Measurements from ENCODE around the gene TMEM37. TPM values are rescaled to one million over a fixed set of nuclear protein-coding genes. Genes with fewer than 3 reads are reported as not detected.

TMEM37 gene
- polyA plus RNA-seq, 1 donor = 8.3 TPM

DNA sequence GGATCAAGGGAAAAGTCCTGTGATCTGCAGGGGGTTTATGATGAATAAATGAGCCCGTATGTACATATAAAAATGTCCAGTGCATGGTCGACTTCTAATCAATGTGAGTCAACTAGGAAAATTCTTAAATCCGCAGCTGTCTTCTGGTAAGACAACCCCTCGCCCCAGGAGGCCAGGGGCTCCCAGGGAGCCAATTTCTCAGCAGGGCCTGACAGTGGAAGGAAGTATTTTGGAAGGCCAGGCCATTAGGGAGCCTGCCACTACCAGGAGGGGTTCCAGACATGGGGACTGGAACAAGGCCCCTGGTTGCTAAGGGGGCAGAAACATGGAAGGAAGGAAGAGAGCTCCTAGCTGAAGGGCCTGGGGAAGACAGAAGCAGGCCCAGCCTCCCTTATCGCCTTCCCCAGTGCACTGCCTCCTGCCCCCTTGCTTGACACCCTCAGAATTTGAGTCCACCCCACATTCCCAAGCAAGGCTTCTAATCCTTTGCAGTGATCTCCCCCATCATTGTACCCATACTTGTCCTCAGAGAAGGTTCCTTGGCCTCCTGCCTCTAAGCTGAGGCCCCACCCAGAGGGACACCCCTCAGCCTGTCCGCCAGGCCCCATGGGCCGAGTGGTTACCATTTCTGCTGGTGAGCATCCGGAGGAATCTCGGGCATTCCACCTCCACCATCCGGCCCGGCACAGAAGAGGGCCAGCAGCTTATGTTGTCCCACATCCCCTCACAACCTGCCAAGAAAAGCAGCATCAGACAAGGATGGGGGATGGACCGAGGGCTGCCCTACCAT, 46.7 kb downstream of the TMEM37 start:
- DNase-seq (ENCODE audit: low read depth) = no peak

DNA sequence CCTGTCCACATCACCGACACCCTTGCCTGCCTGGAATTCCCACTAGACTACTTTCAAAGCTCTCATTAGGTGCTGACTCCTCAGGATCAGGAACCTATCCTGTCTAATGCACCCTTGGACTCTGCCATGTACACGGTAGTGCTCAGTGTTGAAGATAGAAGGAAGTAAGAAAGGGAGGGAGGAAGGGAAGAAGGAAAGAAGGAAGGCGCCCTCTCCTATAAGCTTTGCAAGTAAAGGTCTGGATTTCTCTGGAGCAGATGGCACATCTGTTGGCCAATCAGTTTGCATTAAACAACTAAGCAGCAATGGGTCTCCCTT, 47.3 kb downstream of the TMEM37 start:
- no peak for DNase-seq (ENCODE audit: low read depth)

DNA sequence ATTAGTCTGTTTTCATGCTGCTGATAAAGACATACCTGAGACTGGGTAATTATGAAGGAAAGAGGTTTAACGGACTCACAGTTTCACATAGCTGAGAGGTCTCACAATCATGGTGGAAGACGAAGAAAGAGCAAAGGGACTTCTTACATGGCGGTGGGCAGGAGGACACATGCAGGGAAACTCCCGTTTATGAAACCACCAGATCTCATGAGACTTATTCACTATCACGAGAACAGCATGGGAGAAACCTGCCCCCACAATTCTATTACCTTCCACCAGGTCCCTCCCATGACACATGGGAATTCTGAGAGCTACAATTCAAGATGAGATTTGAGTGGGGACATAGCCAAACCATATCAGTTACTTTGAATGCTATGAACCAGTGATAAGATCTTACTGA, 48.5 kb downstream of the TMEM37 start:
- DNase-seq (ENCODE audit: low read depth) = no peak

DNA sequence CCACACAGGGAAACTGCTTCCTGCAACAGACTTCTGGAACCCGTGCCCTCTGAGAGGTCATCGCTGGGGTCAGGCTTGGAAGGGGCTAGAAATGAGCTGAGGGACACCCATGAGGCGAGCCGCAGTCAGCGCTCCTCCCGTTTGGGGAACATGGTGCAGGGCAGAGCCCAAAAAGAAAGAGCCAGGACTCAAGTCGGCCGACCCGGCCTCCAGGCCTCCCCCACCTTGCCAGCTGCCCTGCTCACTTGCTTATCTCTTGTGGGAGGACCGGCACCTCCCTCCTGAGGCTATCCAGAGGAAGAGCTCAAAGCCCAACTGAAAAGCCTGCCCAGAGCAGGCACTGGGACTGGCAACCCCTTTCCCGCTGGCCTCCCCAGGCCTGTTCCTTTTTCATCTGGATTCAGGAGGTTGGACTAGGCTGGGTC, 49.1 kb downstream of the TMEM37 start:
- no peak for DNase-seq (ENCODE audit: low read depth)

DNA sequence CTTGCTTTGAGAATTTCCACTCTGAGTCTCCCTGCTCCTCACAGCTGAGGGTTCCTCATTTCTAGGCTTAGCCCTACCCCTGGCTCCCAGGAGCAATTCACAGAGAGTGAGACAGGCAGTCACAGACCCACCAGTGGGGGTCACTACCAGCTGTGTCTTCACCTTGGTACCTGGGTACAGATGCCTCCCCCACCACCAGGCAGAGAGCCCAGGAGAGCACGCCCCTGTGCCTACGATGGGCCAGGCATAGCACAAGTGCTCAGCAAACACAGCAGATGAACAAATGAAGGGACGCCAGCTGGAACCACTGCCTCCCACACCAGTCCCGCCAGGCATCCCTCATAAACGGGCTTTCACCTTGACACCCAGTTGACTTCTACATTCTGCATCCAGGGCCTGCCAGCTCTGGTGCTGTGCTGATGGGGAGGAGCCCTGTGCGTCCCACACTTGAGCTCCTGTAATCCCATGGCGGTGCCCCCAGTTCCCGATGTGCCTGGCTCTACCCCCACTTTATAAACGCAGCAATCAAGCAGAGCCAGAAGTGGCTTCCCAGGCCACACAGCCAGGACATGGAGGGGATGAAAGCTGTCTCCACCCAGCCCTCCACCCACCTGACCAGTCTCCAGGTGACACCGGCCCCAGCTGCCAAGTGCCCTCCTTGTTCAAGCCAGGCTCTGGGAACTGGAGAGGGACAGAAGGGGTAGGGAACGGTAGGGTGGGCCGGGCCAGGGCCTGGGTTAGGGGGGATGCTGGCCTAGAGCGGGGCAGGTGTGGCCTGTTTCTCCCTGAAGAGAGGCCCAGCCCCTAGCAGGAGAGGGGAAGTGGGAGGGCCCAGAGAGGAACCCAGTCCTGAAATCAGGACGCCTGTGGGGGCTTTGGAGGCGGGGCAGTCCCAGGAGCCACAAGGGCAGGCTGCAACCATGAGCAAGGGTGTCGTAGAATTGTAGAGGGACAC, 50.1 kb downstream of the TMEM37 start:
- DNase-seq (ENCODE audit: low read depth) = no peak

DNA sequence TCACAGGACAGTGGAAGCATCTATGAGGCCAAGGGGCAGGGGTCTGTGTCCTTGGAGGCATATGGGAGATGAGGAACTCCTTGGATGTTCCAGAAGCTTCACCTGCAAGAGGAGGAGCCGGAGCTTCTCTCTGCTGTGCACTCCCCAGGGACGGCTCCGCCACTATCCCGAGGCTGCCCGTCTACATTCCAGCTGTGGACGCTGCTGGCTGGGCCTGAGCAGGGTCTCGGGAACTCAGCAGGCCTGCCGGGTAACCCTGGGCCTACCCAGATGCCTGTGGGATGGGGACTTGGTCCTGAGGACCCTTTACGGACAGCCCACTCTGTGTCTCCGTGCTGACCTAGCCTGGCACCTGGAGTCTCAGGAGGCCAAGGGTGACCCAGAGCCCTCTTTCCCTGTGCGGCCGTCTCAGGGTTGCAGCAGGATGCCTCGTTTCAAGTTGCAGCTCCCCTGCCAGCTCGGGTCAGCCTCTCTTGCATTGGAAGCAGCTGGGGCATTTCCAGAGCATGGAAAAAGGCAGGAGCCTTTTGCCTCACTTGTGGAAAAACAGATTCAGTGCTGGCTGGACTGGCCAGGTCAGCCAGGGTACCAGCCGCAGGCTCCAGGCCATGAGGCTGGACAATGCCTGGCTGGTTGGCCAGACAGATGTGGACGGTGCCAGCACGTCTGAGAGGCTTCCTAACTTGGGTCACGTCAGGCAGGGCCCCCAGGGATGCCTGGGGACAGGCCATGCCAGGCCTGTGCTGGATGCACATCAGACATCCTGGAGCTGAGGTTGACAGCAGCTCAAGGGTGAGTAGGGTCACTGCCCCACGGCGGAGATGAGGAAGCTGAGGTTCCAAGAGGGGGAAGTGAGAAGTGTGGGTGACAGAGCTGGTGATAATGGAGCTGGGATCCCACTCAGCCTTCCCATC, 51.1 kb downstream of the TMEM37 start:
- no peak for DNase-seq (ENCODE audit: low read depth)

DNA sequence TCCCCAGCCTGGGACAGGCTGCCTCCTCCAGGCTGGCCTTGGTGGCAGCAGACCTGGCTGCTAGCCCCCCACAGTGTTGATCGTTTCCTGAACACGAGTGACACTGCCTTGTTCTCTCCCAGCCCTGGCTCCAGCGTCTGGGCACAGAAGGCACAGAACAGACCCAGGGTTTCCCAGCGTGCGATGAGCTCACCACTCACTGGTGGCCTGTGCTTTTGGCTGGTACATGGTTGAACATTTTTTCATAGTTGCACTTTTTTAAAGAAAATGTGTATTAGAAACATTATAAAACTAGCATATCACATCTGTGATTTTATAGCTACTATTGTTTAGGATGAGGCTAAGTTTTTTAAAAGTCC, 51.7 kb downstream of the TMEM37 start:
- no peak for DNase-seq (ENCODE audit: low read depth)

DNA sequence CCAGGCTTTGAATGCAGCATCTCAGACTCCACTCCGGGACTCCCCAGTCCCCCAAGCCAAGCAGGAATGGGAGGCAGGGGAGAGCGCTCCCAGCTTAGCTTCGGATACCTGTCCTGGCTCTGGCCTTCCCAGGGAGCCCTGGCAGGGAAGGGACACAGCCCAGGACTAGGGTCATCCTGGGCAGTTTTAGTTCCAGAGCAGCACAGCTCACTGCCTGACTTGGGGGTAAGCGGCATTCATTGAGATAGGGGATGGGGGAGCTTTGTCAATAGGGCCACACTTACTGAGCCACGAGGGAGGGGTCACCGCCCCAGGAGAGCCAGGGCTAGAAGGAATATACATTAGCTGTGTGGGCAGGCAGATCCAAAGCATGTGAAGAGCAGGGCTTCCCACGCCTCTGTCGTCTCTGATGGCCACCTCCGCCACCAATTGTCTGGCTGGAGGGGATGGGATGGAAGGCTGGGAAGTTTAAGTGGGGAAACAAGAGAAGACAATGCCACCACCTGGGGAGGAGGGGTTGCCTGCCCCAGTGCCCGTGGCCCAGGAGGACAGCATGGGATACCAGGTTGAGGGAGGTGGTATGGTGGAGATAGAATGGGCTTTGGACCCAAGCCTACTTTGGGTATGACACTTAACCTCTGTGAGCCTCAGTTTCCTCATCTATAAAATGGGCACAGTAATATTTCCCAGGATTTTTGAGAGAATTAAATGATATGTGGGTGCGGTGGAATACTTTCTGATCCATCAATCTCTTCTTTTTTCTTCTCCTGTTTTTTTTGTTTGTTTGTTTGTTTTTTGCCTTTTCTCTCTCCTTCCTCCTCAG, 52.5 kb downstream of the TMEM37 start:
- DNase-seq (ENCODE audit: low read depth) = no peak

DNA sequence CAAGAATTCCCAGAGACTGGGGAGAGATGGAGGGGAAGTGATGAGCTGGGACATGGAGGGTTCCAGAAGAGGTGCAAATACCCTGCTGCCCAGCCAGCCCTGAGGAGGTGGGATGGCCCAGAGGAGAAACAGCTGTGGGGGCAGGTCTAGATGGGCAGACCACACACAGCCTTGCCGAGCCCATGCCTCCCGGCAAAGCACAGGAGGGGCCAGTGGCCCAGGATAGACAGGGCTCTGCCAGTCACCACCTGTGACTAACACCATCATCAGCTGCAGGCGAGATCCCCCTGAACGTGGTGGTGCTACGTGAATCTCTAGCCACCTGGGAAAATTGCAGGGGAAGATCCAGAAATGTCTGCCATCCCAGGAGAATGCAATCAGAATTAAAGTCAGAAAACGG, 53.2 kb downstream of the TMEM37 start:
- no peak for DNase-seq (ENCODE audit: low read depth)

DNA sequence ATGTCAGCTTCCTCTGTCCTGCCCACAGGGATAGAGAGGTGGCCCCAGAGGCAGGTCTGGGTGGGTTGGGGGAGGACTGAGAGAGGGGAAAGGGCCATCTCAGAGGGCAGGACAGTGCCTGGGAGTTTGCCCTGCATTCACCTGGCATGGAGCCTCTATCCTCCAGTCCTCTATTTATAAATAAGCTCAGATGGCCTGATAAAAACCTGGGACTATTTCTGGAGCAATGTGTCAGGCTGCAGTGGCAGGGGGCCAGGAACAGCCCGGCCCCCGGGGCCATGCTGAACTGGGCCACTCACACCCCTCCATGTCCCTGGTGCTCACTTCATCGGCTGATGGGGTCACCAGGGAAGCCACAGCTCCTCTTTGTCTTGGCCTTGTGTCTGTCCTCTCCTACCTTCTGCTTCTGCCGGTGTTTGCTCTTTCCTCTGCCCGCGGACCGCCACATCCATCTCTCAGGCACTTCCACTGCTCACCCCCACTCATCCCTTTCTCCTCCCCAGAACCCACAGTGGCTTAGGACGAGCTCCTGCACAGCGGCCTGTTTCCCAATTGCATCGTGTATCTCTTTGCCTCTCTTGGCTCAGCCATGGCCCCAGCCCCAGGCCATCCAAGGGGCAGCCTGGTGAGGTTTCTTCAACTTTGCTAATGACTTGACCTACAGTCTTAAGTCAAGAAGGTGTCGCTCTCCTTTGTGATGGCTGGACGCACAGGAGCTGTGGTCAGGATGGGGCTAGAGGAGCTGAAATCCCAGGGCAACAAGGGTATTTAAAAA, 53.9 kb downstream of the TMEM37 start:
- no peak for DNase-seq (ENCODE audit: low read depth)

DNA sequence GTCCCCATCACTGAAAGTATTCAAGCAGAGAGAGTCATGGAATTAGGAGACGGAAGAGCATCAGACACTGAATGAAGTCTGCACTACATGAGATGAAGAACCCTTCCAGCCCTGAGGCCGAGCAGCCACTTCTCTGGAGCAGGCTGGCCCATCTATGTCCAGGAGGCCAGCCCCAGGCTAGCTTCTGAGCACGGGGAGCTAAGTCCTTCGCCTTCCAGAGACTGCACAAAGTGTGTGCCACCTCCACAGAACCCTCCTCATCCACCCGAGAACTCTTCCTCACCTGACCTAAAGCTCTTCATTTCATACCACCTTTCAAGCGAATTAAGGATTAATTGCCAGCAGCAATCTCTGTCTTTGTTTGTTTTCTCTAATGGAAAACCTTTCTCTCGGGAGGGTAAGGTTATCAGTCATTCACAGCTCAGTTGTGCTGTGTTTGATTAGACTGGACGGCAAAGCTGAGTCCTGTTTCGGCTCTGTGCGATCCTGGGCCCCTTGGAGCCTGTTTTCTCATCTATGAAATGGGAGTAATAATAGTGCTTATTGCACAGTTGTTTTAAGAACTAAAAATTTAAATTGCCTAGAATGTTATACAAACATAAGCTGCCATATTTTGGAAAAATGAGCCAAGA, 54.7 kb downstream of the TMEM37 start:
- DNase-seq (ENCODE audit: low read depth) = no peak

DNA sequence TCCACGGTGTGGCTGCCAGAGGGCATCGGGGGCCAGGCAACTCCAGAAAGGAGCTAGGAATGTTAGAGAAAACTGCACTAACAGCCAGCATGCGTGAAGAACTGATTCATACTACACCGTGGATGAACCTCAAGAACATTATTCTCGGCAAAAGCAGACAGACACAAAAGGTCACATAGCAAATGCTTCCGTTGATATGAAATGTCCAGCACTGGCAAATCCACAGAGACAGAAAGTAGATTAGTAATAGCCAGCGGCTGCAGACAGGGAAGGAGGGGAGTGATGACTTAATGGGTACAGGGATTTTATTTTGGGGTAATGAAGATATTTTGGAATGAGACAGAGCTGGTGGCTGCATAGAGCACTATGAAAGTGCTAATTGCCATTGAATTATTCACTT, 55.2 kb downstream of the TMEM37 start:
- DNase-seq (ENCODE audit: low read depth) = no peak

DNA sequence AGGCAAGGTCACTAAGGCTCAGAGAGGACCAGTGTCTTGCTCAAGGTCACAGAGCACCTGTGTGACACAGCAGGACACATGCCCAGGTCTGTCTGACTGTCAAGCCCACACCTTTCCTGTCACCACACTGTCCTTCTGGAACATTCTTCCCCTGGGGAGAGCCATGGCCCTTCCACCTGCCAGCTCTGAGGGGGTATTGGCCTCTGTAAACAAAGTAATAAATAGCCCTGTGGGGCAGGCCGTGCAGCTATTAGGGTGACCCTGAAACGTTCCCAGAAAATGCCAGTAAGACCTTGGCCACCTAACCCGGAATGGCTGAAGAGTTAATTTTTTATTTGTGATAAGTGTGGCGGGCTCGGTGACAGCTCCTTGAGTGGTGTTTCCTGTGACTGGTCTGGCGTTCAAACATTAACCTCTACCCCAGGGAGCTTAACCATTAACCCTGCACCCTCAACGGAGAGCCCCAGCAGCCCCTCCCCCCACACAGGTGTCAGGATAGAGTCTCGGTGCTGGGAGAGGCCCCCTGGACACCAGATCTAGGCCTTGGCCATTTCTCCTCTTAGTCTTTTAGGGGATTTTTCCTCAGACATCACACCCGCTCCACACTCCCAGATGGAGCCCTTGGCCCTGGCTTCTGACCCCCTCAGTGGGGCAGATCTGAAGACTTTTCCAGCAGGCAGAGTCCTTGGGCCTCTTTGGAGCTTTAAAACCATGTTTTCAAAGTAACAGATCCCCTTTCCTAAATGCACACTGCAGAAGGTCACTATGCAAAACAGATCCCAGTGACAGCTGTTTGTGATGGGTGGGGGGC, 56.0 kb downstream of the TMEM37 start:
- DNase-seq (ENCODE audit: low read depth) = no peak

Other genes with a start within 250 kb of the TMEM37 start
- gene STEAP3, start 208.0 kb upstream of the TMEM37 start, polyA plus RNA-seq (ENCODE audit: insufficient read length) = 23.4 TPM
- gene C2orf76, start 65.0 kb upstream of the TMEM37 start, polyA plus RNA-seq (ENCODE audit: insufficient read length) = 5.8 TPM
- 224 TPM for gene DBI, start 64.9 kb upstream of the TMEM37 start, polyA plus RNA-seq (ENCODE audit: insufficient read length)
- 1.5 TPM for gene SCTR, start 92.6 kb downstream of the TMEM37 start, polyA plus RNA-seq (ENCODE audit: insufficient read length)
- gene CFAP221, start 112.6 kb downstream of the TMEM37 start, polyA plus RNA-seq (ENCODE audit: insufficient read length) = 0.53 TPM
- gene TMEM177, start 247.3 kb downstream of the TMEM37 start, polyA plus RNA-seq (ENCODE audit: insufficient read length) = 10.1 TPM